DMS53 treated with DMSO at 0.1 percent for 48 hours (cell line): Measurements from ENCODE around the gene LARGE1.

ENCODE experiments used
- DNase-seq: peaks from one replicate; lab custom pipeline; 2025; ENCODE audit not compliant: unreplicated experiment; lab: John Stamatoyannopoulos, UW

Gene LARGE1

DNA sequence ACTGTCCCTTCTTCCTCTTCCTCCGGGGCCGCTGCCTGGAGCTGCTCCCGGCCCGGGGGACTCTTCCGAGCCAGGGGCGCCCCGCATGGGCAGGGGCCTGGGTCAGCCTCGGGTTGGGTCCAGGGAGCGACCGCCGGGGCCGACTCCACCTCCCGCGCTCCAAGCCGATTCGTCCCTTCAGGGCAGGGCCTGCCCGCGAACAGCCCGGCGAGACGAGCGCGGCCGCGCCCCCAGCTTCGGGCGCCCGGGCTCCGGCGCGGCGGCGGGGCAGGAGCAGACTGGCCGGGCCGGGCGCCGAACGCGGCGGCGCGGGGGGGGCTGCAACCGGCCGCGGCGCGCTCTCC, at the start of gene LARGE1:
Gene LARGE1, minus strand, starts transcription at position 280 of the 344 bp plus-strand sequence.
- no peak for DNase-seq

GRCh38 chr22:33969045-33969444, 48.8 kb upstream of the LARGE1 start:
- DNase-seq: no peak

DNA sequence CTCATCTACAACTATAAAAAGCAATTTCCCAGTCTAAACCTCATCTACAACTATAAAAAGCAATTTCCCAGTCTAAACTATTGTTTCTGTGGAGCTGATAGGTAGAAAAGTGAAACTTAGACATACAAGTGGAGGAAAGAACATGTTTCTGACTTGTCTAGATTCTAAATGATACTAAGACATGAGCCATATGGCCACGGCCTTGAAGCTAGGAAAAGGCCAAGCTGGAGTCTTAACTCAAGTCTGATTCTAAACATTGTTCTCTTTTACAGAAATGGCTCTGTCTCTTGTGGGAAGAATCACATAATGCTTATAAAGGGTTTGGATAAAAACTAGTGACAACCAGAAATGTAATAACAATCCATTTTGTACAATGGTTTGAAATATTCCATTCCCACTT, 43.8 kb upstream of the LARGE1 start:
- no peak for DNase-seq

DNA sequence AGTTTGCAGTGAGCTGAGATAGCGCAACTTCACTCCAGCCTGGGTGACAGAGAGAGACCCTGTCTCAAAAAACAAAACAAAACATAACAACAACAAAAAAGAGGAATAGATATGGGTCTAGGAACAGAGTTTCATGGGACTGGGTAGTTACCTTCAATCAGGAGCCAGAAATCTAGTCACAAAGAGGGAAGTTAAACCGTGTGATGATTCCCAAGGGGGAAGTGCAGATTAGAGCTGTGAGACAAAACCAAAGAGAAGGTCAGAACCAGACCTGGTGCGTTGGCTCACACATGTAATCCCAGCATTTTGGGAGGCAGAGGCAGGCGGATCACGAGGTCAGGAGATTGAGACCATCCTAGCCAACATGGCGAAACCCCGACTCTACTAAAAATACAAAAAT, 42.1 kb upstream of the LARGE1 start:
- no peak for DNase-seq

DNA sequence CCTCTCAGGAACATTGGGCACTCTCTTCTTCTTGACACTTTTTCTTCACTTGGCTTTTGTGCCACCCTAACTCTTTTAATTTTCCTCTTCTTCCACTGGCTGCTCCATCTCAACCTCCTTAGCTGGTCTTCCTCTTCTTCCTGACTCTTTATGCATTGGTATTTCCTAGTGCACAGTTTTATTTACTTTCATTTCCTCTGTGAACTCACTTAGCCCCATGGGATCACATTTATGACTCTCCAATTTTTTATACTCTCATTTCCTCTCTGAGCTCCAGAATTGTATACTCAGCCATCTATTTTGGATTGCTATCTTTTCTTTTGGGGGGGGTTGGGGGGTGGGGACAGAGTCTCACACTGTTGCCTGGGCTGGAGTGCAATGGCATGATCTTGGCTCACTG, 38.5 kb upstream of the LARGE1 start:
- DNase-seq: no peak

DNA sequence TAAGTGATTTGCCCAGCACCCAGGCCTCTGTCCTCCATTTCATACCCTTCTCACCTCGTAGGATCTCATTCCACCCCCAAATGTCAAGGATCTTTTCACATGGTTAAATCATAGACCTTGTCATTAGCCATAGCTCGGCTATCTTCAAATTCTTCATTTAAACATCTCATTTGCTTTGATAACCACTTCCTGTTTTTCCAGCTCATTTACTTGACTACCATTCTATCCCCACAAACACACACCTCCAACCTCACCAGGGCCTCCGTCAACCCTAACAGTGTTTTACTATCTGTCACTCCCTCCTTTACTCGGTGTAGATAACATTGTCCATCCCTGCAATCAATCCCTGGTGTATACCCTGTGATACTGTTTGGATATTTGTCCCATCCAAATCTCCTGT, 36.8 kb upstream of the LARGE1 start:
- DNase-seq: no peak

DNA sequence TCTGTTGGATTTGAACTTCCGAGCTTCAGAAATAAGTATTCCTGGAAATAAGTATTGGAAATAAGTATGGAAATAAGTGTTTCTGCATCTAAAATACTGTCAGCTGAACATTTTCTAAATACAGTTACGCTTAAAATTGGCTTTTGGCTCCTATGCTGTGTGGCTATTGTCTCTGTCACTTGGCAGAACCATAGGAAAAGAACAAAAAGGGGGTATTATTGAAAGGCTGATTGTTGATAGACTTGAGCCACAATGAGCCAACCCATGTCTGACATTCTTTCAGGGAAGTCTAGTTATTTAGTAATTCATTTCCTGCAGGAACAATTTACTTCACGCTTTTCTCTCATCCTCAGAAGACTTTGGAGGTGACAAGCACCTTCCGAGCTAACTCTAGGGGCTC, 32.5 kb upstream of the LARGE1 start:
- no peak for DNase-seq

- DNase-seq: no peak
These were observed 20.5 kb upstream of the LARGE1 start for GRCh38 chr22:33940741-33941140.

DNA sequence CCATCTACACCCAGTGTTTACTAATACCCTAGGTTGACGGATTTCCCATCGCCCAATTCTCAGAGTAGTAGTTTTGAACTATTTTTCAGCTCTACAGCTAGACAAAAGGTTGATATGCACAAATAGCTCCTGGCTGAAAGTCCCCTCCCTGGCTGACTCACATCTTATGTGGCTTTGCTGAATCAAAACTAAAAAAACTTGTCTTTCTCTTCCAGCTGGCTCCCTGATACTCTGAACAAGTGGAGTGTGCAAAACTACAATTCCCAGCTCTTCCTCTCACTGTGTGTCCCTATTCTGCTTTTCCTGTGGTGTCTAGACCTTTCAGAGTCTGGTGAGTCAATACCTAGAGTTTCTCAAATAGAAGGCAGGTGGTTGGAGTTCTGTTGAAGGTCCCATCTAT, 12.7 kb upstream of the LARGE1 start:
- no peak for DNase-seq

DNA sequence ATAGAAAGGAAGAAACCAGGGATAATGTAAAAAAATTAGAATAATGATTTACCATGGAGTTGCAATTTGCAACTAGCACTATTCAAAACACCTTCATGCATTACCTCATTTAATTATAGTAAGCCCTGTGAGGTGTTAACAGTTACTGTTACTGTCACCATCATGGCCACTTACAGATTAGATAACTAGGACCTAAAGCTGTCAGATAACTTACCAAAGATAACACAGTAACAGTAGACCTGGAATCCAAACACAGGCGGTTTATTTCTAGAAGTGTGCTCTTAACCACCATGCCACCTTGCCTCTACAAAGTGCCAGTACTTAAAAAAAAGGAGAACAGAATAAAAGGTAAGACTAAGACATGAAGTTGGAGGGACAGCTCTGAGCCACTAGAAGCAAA, 11.1 kb upstream of the LARGE1 start:
- no peak for DNase-seq

DNA sequence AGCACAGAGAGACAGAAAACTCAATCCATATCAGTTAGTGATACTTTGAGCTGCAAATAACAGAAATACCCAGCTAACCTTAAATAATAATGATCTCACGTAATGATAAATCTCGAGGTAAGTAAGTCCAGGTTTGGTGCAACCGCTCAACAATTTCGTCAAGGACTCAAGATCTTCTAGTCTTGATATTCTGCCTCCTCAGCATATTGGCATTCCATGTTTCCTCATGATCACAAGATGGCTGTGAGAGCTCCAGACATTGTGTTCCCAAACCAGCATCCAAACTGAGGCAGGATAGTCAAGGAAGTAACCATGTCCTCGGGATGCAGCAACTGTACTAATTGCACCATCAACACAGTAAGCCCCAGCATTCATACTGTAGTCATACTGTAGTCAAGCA, 7.5 kb upstream of the LARGE1 start:
- DNase-seq: no peak

DNA sequence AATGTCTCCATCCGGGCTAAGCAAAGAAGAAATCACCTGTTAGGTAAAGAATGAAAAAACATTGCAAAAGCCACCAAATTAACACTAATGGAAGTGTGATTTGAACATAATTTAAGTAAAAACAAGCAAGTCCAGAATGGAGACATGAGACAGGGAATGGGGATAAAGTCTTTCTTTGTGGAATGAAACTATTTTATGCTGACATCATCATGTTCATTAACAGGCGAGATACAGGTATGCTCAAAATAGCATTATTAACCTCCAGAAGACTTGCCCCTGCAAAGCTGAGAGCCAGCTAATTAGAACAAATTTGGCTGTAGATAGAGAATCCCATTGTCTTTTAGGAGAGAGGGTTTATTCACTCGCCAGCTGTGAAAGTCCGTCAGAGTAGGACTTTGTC, 4.9 kb upstream of the LARGE1 start:
- no peak for DNase-seq

GRCh38 chr22:33923660-33924246, 3.5 kb upstream of the LARGE1 start:
- DNase-seq: peak; percentile 16

GRCh38 chr22:33923033-33923432, 2.8 kb upstream of the LARGE1 start:
- no peak for DNase-seq

GRCh38 chr22:33922349-33922681, 2.0 kb upstream of the LARGE1 start:
- DNase-seq: no peak

GRCh38 chr22:33921525-33922348, 1.5 kb upstream of the LARGE1 start:
- no peak for DNase-seq

DNA sequence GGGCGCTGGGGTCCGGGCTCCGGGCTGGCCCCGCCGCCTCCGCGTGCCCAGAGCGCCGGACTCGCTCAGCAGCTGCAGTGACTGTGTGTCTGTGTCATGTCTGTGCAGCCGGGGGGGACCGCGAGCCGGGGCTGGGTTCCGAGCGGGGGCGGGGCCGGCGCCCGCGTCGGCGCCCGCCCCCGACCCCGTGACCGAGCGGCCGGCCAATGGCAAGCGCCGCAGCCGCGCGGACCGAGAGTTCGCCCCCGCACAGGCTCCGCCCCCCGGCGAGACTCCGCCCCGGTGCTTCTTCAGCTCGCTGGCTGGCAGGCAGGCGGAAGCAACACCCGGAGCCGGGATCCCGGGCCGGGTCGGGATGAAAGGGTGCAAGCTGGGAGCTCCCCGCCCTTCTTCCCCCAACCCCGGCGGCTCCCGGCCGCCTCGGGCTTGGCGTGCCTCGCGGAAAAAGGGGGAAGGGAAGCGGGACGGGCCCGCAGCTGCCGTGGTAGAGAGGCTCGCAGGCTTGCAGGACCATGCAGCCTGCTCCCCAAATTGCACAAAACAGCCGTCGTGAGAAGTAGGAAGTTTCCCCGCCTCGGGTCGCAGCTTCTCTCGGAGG, 750 bp upstream of the LARGE1 start:
- DNase-seq: peak; percentile 31

DNA sequence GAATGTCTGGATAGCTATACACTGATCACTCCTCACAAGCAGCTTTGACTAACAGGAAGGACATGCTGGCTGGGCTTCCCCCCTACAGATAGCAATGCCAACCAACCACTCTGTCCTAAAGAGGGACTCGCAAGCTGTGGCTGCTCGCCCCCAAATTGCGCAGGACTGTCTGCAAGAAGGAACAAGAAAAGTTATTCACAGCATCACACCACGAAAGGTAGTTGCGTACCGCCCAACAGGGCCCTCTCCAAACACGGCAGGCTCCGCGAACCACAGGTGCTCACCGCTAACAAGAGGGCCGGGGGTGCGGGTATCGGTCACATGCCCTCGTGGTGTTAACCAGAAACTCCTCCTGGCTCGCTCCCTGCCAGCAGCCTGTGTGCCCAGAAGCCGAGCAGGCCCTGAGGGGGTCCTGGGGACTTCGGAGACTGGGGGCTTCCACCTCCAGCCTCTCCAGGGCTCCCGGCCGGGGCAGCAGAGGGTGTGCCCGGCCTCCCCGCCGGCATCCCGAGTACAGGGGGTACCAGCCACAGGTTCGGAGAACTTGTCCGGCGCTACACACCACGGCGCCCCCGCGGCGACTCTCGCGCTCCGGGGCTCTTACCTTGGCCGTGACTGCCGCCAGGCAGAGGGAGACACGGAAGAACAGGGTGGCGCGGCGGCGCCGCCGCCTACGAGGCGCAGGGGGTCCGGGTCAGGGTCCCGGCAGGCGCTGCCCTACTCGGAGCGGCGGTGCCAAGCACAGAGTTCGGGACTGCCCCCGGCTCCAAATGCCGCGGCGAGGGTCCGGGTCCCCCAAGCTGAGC, 682 bp downstream of the LARGE1 start:
- no peak for DNase-seq

- no peak for DNase-seq
These were observed 1.5 kb downstream of the LARGE1 start for GRCh38 chr22:33918676-33919365.

DNA sequence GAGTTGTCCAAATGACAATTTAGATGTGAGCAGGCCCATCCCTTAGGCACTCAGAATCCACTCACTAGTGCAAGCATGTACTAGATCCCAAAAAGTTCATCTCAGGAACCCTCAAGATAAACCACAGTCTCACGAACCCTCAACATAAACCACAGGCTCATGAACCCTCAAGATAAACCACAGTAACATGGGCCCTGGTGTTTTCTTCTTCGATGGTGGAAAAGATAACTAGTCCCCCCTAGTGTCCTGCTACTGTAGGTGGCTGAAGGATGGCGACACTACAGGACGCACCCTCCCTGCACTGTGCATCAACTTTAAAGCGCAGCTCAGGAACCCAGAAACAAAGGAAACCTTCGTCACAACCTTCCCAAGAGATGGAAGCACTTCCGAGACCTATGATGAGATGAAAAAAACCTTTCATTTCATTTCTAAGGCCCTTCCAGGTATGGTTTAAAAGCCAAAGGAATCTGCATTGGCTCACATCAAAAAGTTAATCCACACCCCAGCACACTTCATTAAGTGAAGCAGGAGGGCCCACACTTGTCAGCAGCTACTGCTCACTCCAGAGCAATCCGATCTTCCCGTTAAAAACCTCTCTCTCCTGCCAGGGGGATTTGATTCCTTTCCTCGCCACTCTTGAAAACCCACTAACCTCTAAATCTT, 2.4 kb downstream of the LARGE1 start:
- no peak for DNase-seq

DNA sequence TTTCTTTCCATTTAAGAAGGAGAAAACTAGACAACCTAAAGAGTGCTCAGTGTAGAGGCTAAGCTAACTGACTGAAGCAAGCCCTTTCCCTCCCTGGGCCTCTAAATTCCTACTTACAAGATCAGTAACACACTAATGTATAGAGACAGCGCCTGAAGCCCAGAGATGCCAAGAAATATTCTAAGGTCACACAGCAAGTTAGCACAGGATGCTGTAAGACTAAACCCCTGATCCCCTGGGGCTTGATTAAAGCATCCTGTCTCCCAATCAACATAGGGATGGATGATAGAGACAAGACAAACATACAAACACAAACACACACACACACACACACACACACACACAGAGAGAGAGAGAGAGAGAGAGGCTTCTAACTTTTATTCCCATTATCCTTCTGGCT, 5.6 kb downstream of the LARGE1 start:
- DNase-seq: no peak
